ENCODE data around the gene ALDH4A1. TPM values are rescaled to one million over a fixed set of nuclear protein-coding genes. Genes with fewer than 3 reads are reported as not detected.
A peak's percentile ranks its signal among the peaks of the same experiment; 100 is the strongest.

The ALDH4A1 gene
- total RNA-seq, 2 experiments from 2014 or later: 0.61 to 0.71 TPM

- H3K4me1 Mint-ChIP-seq (ENCODE audit: low read depth): peaks cover 93% of the 10 kb centered on the region
- peak; percentile 50 for ATAC-seq (ENCODE audit: poor library complexity)
- H3K27ac Mint-ChIP-seq: peak overlapping the region; percentile 83
- peak in 11 of 14 experiments; percentile 17 to 70 (median 45) for DNase-seq
- no peaks in the 10 kb centered on the region for H3K36me3 ChIP-seq (ENCODE audit: insufficient read depth, low read length)
- H3K27ac ChIP-seq (ENCODE audit: low read depth in 1 of 2, low read length in 2 of 2): peak overlapping the region; percentile 87 to 91
- peak overlapping the region; percentile 49 for H3K4me3 ChIP-seq (ENCODE audit: low read length)
- no peaks in the 10 kb centered on the region for H3K36me3 Mint-ChIP-seq (ENCODE audit: low read depth)
- H3K4me1 ChIP-seq (ENCODE audit: insufficient read depth, low read length): peaks cover 100% of the 10 kb centered on the region
- ChIA-PET POLR2A (interaction anchor here (0.8 to 7.7 kb wide), 16 partner anchors 11 to 325 kb away, joined by 3 to 150 read pairs (median 7); partner anchors contain the start of genes ALDH4A1, IFFO2 and MRTO4), CTCF (interaction anchor here (0.8 to 4.7 kb wide), 10 partner anchors 13 to 152 kb away, joined by 3 to 53 read pairs (median 8); partner anchors contain the start of gene IFFO2)
- no peaks in the 10 kb centered on the region for H3K27me3 ChIP-seq (ENCODE audit: control insufficient read depth in 1 of 2, insufficient read depth in 2 of 2, low read length in 2 of 2)
- no peaks in the 10 kb centered on the region for H3K9me3 Mint-ChIP-seq
- no peaks in the 10 kb centered on the region for H3K27me3 Mint-ChIP-seq
- H3K4me3 Mint-ChIP-seq: peak overlapping the region; percentile 52
- TF ChIP-seq, protein P1, sequence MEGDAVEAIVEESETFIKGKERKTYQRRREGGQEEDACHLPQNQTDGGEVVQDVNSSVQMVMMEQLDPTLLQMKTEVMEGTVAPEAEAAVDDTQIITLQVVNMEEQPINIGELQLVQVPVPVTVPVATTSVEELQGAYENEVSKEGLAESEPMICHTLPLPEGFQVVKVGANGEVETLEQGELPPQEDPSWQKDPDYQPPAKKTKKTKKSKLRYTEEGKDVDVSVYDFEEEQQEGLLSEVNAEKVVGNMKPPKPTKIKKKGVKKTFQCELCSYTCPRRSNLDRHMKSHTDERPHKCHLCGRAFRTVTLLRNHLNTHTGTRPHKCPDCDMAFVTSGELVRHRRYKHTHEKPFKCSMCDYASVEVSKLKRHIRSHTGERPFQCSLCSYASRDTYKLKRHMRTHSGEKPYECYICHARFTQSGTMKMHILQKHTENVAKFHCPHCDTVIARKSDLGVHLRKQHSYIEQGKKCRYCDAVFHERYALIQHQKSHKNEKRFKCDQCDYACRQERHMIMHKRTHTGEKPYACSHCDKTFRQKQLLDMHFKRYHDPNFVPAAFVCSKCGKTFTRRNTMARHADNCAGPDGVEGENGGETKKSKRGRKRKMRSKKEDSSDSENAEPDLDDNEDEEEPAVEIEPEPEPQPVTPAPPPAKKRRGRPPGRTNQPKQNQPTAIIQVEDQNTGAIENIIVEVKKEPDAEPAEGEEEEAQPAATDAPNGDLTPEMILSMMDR (IDR thresholded peaks at IDR 0.05): no peak
- intact Hi-C loops (cut with DNase I, micrococcal nuclease): loop anchor here (1.0 to 2.0 kb wide), 4 partner anchors 20 to 30 kb away; partner anchors contain the start of gene IFFO2 (in 2 of the 2)
- no peaks in the 10 kb centered on the region for H3K9me3 ChIP-seq (ENCODE audit: control insufficient read depth in 1 of 2, insufficient read depth in 1 of 2, low read length in 2 of 2)
Measured at GRCh38 chr1:18927082-18927653, 24.8 kb upstream of the ALDH4A1 start.

DNA sequence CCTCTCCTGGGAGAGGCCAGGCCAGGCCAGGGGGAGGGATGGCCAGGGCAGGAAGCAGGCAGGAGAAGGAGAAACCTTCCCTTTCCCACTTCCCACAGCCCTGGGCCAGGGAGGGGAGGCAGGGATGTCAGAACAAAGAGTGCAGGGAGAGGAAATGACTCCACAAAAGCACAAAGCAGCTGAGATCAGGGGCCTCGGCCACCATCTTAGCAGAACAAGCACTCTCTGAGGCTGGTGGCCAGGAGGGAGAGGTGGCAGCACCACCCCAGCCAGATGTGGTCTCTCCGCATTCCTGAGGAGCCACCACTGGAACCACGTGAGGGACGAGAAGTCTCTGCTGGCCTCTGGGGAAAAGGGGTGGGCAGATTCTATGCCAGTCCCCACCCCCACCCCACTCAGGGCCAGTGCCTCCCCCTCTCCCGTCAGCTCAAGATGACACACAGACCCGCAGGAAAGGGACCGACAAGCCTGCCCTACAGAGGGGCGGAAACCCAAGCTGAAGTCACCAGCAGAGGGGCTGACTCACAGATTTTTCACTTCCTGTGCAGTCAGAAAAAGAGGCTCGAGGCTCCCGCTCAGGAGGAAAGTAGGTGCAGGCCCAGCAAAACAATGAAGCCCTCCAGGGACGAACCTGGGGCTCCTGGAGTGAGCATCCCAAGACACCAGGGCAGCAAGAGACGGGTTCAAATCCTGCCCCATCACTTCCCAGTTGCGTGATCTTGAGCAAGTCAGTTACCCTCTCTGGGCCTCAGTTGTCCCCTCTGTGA lies 24.1 kb upstream of the ALDH4A1 start:
- Mint-ChIP-seq H3K27ac (peak overlapping the region; percentile 83), H3K4me3 (peak overlapping the region; percentile 52), H3K27me3 (no peaks in the 10 kb centered on the region), H3K4me1 (ENCODE audit: low read depth) (peaks cover 93% of the 10 kb centered on the region), H3K36me3 (ENCODE audit: low read depth) (no peaks in the 10 kb centered on the region), H3K9me3 (no peaks in the 10 kb centered on the region)
- intact Hi-C loops (cut with DNase I, micrococcal nuclease): loop anchor here (1.0 to 2.0 kb wide), 7 partner anchors 20 to 148 kb away; partner anchors contain the start of gene IFFO2 (in 2 of the 2)
- ATAC-seq (ENCODE audit: poor library complexity): peak; percentile 82
- no peaks in the 10 kb centered on the region for H3K27me3 ChIP-seq (ENCODE audit: control insufficient read depth in 1 of 2, insufficient read depth in 2 of 2, low read length in 2 of 2)
- peaks cover 97% of the 10 kb centered on the region for H3K4me1 ChIP-seq (ENCODE audit: insufficient read depth, low read length)
- H3K9me3 ChIP-seq (ENCODE audit: control insufficient read depth in 1 of 2, insufficient read depth in 1 of 2, low read length in 2 of 2): no peaks in the 10 kb centered on the region
- POLR2A ChIA-PET: interaction anchor here (0.8 to 7.7 kb wide), 15 partner anchors 11 to 148 kb away, joined by 3 to 150 read pairs (median 9); partner anchors contain the start of genes ALDH4A1 and IFFO2
- DNase-seq: peak; percentile 61 to 94 (median 80)
- H3K4me3 ChIP-seq (ENCODE audit: low read length): peak overlapping the region; percentile 49
- peak overlapping the region; percentile 87 to 91 for H3K27ac ChIP-seq (ENCODE audit: low read depth in 1 of 2, low read length in 2 of 2)
- no peaks in the 10 kb centered on the region for H3K36me3 ChIP-seq (ENCODE audit: insufficient read depth, low read length)
- TF ChIP-seq, protein P1 (IDR thresholded peaks at IDR 0.05): no peak
- CTCF ChIA-PET: interaction anchor here (0.8 to 4.7 kb wide), 10 partner anchors 13 to 152 kb away, joined by 3 to 53 read pairs (median 8); partner anchors contain the start of gene IFFO2

GRCh38 chr1:18925279-18925678 lies 22.9 kb upstream of the ALDH4A1 start:
- Mint-ChIP-seq H3K4me3 (peak overlapping the region; percentile 54), H3K4me1 (ENCODE audit: low read depth) (peaks cover 85% of the 10 kb centered on the region), H3K27ac (peak overlapping the region; percentile 68), H3K27me3 (no peaks in the 10 kb centered on the region), H3K36me3 (ENCODE audit: low read depth) (peaks cover 8% of the 10 kb centered on the region), H3K9me3 (no peaks in the 10 kb centered on the region)
- H3K27ac ChIP-seq (ENCODE audit: low read depth in 1 of 2, low read length in 2 of 2): no peak overlapping the region
- peaks cover 87% of the 10 kb centered on the region for H3K4me1 ChIP-seq (ENCODE audit: insufficient read depth, low read length)
- TF ChIP-seq, protein P1 (IDR thresholded peaks at IDR 0.05): no peak
- ATAC-seq (ENCODE audit: poor library complexity): no peak
- no peak for DNase-seq
- H3K4me3 ChIP-seq (ENCODE audit: low read length): no peak overlapping the region
- H3K36me3 ChIP-seq (ENCODE audit: insufficient read depth, low read length): peaks cover 7% of the 10 kb centered on the region
- POLR2A ChIA-PET: interaction anchor here (0.7 to 7.7 kb wide), 4 partner anchors 11 to 31 kb away, joined by 3 to 150 read pairs (median 6); partner anchors contain the start of gene IFFO2
- H3K9me3 ChIP-seq (ENCODE audit: control insufficient read depth in 1 of 2, insufficient read depth in 1 of 2, low read length in 2 of 2): no peaks in the 10 kb centered on the region
- no peaks in the 10 kb centered on the region for H3K27me3 ChIP-seq (ENCODE audit: control insufficient read depth in 1 of 2, insufficient read depth in 2 of 2, low read length in 2 of 2)
- CTCF ChIA-PET: interaction anchor here (4.7 kb wide), 1 partner anchor 11 kb away, joined by 53 read pairs; no protein-coding TSS in a partner anchor
- intact Hi-C loops (cut with DNase I, micrococcal nuclease): no loop called here

All from CD4-positive, alpha-beta T cell (primary cell).